ENCODE data around the gene EVX2. TPM values are rescaled to one million over a fixed set of nuclear protein-coding genes. Genes with fewer than 3 reads are reported as not detected.

Gene EVX2
- total and polyA plus RNA-seq, 7 donors: not detected

GRCh38 chr2:176076063-176076462 lies 7.7 kb downstream of the EVX2 start:
- DNase-seq (no peak), ATAC-seq (no peak)
- Histone ChIP-seq H3K4me3 (no peak overlapping the region), H3K9me3 (no peaks in the 10 kb centered on the region), H3K27me3 (ENCODE audit: insufficient read depth in 3 of 3, low read length in 2 of 3) (peaks cover 14 to 98% (median 42%) of the 10 kb centered on the region in 3 donors), H3K4me1 (peaks cover 13% of the 10 kb centered on the region), H3K36me3 (ENCODE audit: insufficient read depth in 1 of 2, low read depth in 1 of 2) (no peaks in the 10 kb centered on the region), H3K27ac (no peak overlapping the region)
- WGBS, 3 donors: 19 to 22% (median 21%) methylated on average over 7 of the region's 7 CpGs
- intact Hi-C loops (cut with DNase I): loop anchor here in 1 of 2 donors (5.0 kb wide), 1 partner anchor 36 kb away; no protein-coding TSS in a partner anchor
- no peak for TF ChIP-seq CTCF (IDR thresholded peaks at IDR 0.05)

GRCh38 chr2:176075481-176075880 lies 8.3 kb downstream of the EVX2 start:
- WGBS, 3 donors: 11 to 15% (median 13%) methylated on average over 15 of the region's 15 CpGs
- ATAC-seq: no peak
- no peak for TF ChIP-seq CTCF (IDR thresholded peaks at IDR 0.05)
- no peak overlapping the region for H3K27ac ChIP-seq
- peaks cover 14 to 98% (median 42%) of the 10 kb centered on the region in 3 donors for H3K27me3 ChIP-seq (ENCODE audit: insufficient read depth in 3 of 3, low read length in 2 of 3)
- H3K4me3 ChIP-seq: no peak overlapping the region
- intact Hi-C loops (cut with DNase I): loop anchor here in 1 of 2 donors (5.0 kb wide), 1 partner anchor 37 kb away; no protein-coding TSS in a partner anchor
- DNase-seq: no peak
- H3K36me3 ChIP-seq (ENCODE audit: insufficient read depth in 1 of 2, low read depth in 1 of 2): no peaks in the 10 kb centered on the region
- H3K9me3 ChIP-seq: no peaks in the 10 kb centered on the region
- peaks cover 8% of the 10 kb centered on the region for H3K4me1 ChIP-seq

- no peak for TF ChIP-seq CTCF (IDR thresholded peaks at IDR 0.05)
Observed at GRCh38 chr2:176074919-176075425, 8.8 kb downstream of the EVX2 start.

DNA sequence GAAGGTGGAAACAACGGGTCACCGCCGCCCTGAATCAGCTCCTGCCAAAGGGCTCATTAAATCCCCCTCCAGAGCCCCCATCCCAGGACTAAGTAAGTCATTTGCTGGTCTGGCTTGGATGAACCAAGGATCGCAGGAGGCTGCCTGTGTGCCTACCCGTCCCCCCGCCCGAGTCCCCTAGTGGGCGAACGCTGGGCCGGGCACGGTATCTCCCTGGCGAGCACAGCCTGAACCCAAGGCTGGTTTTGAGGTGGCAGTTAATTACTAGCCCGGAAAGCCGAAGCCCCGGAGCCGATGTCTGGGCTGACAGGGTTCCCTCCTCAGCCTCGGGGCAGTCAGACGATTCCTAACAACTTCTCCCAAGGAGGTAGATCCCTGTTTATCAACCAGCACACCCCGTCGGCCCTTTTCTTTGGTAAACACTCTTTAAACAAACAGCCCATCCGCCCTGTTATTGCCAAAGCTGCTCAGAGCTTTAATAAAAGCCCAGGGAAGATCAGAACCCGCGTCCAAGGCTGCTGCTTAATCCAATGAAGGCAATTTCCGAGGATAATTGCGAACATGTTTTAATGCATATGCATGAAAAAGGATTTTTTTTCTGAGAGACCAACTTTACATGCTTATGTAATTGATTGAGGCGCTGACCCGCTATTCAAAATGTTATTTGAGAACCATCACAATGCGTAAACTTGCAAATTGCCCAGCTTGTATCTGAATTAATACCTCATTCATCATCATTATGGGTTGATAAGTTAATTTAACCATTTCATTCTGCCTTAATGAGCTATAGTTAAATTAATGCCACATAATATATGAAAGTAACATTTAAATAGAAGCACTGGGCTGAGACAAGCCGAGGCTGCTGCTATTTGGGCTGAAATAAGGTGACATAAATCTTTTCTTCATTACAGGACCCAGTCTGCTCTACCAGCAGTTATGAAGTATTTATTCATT lies 10.5 kb downstream of the EVX2 start:
- Histone ChIP-seq H3K9me3 (no peaks in the 10 kb centered on the region), H3K27me3 (ENCODE audit: insufficient read depth in 3 of 3, low read length in 2 of 3) (peaks cover 9 to 100% (median 38%) of the 10 kb centered on the region in 3 donors), H3K4me1 (peaks cover 4% of the 10 kb centered on the region), H3K4me3 (no peak overlapping the region), H3K27ac (no peak overlapping the region), H3K36me3 (ENCODE audit: insufficient read depth in 1 of 2, low read depth in 1 of 2) (no peaks in the 10 kb centered on the region)
- WGBS, 3 donors: 8 to 11% (median 10%) methylated on average over 29 of the region's 29 CpGs
- intact Hi-C loops (cut with DNase I): no loop called here
- DNase-seq (no peak), ATAC-seq (peak in 1 of 4 donors; percentile 49)
- no peak for TF ChIP-seq CTCF (IDR thresholded peaks at IDR 0.05)

More at GRCh38 chr2:176074919-176075425, 8.8 kb downstream of the EVX2 start:
- ATAC-seq (no peak), DNase-seq (no peak)
- Histone ChIP-seq H3K9me3 (no peaks in the 10 kb centered on the region), H3K4me3 (no peak overlapping the region), H3K4me1 (peaks cover 6% of the 10 kb centered on the region), H3K27me3 (ENCODE audit: insufficient read depth in 3 of 3, low read length in 2 of 3) (peaks cover 14 to 100% (median 42%) of the 10 kb centered on the region in 3 donors), H3K27ac (no peak overlapping the region), H3K36me3 (ENCODE audit: insufficient read depth in 1 of 2, low read depth in 1 of 2) (no peaks in the 10 kb centered on the region)
- 37 to 47% (median 46%) methylated on average over 7 of the region's 7 CpGs for WGBS, 3 donors
- intact Hi-C loops (cut with DNase I): loop anchor here in 1 of 2 donors (5.0 kb wide), 1 partner anchor 37 kb away; no protein-coding TSS in a partner anchor

Measured in psoas muscle (tissue), 8 donors.